ENCODE results near the gene PAGE4.

DNA sequence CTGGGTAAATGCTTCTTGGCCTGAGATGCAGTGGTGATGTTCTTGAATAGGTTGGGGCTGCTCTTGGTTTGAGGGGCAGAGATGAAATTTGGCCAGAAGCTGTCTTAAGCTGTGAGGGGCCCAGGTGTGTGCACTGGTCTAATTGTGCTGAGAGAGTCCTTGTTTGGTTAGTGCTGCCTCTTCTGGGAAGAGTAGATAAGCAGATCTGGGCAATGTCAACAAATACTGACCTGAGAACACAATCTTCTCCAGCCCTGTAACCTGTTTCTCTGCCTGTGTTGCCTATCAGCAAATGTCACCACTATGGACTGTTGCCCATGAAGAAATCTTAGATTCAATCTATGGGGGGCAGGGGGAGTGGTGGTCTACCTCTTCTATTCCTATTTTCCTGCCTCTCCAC lies 33.0 kb downstream of the PAGE4 start:
- TF ChIP-seq CTCF (IDR thresholded peaks at IDR 0.05) = no peak
- no peak for TF ChIP-seq POLR2AphosphoS5 (IDR thresholded peaks at IDR 0.05)
- no peak for TF ChIP-seq POLR2A (IDR thresholded peaks at IDR 0.05; ENCODE audit: low read depth)
